ENCODE data around the gene ZNF524.
"Not testable (repeated sequence)": the region's sequence is repeated elsewhere in the genome, so short reads cannot be mapped to it uniquely, and the experiment has no call there.

DNA sequence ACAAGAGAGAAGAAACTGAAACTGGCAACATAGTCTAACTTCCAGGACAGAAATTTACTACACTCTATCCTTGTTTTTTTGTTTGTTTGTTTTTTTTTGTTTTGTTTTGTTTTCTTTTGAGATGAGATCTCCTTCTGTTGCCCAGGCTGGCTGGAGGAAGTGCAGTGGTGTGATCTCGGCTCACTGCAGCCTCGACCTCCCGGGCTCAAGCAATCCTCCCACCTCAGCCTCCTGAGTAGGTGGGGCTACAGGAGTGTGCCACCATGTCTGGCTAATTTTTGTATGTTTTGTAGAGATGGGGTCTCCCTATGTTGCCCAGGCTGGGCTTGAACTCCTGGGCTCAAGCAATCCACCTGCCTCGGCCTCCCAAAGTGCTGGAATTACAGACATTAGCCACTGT, 17.8 kb upstream of the ZNF524 start:
- TF ChIP-seq, protein P1, sequence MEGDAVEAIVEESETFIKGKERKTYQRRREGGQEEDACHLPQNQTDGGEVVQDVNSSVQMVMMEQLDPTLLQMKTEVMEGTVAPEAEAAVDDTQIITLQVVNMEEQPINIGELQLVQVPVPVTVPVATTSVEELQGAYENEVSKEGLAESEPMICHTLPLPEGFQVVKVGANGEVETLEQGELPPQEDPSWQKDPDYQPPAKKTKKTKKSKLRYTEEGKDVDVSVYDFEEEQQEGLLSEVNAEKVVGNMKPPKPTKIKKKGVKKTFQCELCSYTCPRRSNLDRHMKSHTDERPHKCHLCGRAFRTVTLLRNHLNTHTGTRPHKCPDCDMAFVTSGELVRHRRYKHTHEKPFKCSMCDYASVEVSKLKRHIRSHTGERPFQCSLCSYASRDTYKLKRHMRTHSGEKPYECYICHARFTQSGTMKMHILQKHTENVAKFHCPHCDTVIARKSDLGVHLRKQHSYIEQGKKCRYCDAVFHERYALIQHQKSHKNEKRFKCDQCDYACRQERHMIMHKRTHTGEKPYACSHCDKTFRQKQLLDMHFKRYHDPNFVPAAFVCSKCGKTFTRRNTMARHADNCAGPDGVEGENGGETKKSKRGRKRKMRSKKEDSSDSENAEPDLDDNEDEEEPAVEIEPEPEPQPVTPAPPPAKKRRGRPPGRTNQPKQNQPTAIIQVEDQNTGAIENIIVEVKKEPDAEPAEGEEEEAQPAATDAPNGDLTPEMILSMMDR (IDR thresholded peaks at IDR 0.05; ENCODE audit: low read depth, low read length, poor library complexity, severe bottlenecking): not testable (repeated sequence)
- TF ChIP-seq EZH2phosphoT487 (IDR thresholded peaks at IDR 0.05; ENCODE audit: borderline replicate concordance, low read length): not testable (repeated sequence)
